ENCODE measurements around the gene SRPK3.
"Not testable (repeated sequence)": the region's sequence is repeated elsewhere in the genome, so short reads cannot be mapped to it uniquely, and the experiment has no call there.

Gene SRPK3

GRCh38 chrX:153806999-153807575 is 26.2 kb downstream of the SRPK3 start:
- TF ChIP-seq, protein P1, sequence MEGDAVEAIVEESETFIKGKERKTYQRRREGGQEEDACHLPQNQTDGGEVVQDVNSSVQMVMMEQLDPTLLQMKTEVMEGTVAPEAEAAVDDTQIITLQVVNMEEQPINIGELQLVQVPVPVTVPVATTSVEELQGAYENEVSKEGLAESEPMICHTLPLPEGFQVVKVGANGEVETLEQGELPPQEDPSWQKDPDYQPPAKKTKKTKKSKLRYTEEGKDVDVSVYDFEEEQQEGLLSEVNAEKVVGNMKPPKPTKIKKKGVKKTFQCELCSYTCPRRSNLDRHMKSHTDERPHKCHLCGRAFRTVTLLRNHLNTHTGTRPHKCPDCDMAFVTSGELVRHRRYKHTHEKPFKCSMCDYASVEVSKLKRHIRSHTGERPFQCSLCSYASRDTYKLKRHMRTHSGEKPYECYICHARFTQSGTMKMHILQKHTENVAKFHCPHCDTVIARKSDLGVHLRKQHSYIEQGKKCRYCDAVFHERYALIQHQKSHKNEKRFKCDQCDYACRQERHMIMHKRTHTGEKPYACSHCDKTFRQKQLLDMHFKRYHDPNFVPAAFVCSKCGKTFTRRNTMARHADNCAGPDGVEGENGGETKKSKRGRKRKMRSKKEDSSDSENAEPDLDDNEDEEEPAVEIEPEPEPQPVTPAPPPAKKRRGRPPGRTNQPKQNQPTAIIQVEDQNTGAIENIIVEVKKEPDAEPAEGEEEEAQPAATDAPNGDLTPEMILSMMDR (conservative IDR thresholded peaks at IDR 0.05) = no peak
- H3K27ac ChIP-seq = no peak overlapping the region

DNA sequence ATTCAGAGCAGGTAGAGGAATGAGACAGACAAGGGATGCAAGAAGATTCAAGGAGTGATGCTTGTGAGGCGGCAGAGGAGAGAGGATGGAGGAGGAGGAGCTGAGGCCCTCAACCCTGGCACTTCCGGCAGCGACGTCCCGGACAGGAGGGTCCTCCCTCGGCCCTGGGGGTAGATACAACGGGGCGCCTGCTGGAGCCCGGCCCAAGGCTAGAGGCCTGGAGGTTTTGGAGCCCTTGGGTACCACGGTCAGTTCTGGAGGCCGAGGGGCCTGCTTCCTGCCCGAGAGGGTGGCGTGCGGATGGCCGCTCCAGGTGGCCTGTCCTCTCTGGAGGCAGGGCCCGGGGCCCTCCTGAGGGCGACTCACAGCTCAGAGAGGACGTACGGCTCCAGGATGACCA is 27.1 kb downstream of the SRPK3 start:
- H3K27ac ChIP-seq = no peak overlapping the region
- TF ChIP-seq, protein P1 (conservative IDR thresholded peaks at IDR 0.05) = no peak

DNA sequence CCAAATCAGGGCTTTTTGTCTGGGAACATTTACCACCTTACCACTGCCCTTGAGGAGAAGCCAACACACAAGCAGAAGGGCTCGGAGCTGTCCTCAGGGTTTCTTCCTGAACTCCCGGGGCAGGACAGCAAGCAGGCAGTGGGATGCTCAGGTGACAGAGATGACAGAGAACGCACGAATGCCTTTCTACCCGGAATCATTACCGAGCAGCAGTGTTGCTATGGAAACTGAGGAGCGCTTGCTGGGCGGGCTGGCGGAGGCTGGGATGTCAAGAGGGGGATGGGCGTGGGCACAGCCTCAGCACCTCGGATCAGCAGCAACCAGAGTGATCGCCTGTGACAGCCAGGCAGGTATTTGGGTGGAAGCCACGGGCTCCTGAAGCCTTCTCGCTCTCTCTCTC is 31.4 kb downstream of the SRPK3 start:
- no peak overlapping the region for H3K27ac ChIP-seq
- TF ChIP-seq, protein P1 (conservative IDR thresholded peaks at IDR 0.05) = no peak

- TF ChIP-seq, protein P1 (conservative IDR thresholded peaks at IDR 0.05) = no peak
- no peak overlapping the region for H3K27ac ChIP-seq
Measured at GRCh38 chrX:153813161-153813560, 32.3 kb downstream of the SRPK3 start.

- peak overlapping the region; percentile 13; the same call in 1 of the 2 replicates for H3K27ac ChIP-seq
- TF ChIP-seq, protein P1 (conservative IDR thresholded peaks at IDR 0.05) = no peak
Measured at GRCh38 chrX:153814591-153815315, 33.9 kb downstream of the SRPK3 start.

DNA sequence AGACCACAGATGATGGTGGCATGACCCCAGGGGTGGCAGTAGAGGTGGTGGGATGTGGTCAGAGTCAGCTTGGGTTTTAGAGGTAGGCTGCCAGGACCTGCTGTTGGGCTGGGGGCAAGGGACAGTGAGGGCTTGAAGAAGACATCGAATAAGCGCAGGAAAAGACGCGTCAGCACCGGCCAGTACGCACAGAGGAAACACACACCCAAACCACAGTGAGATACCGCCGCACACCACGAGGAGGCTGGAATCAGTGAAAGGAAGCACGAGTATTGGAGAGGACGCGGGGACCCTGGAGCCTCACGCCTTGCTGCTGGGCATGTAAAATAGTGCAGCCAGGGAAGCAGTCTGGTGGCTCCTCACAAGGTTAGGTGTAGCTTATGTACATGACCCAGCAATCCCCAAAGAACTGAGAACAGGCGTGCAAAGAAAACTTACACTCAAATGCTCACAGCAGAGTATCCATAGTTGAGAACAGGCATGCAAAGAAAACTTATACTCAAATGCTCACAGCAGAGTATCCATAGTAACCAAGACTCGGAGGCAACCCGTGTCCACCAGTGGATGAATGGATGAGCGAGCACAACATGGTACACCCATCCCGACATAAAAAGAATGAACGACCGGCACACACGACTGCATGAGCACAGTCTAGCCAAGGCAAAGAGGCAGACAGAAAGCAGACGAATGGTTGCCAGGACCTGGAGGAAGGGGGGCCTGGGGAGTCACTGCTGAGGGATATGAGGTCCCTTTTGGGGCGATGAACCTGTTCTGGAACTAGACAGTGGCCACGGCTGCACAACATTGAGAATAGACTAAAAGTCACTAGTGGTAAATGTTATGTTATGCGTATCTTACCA is 36.2 kb downstream of the SRPK3 start:
- H3K27ac ChIP-seq = no peak overlapping the region

GRCh38 chrX:153818064-153818463 is 37.2 kb downstream of the SRPK3 start:
- H3K27ac ChIP-seq = not testable (repeated sequence)

More for the DNA sequence above, 36.2 kb downstream of the SRPK3 start:
- TF ChIP-seq, protein P1 (conservative IDR thresholded peaks at IDR 0.05) = no peak

Measured in VCaP (cell line).